Measurements from ENCODE around the gene SLC26A11.
"Not testable (repeated sequence)": the region's sequence is repeated elsewhere in the genome, so short reads cannot be mapped to it uniquely, and the experiment has no call there.

Gene SLC26A11

GRCh38 chr17:80196652-80197051, 23.6 kb upstream of the SLC26A11 start:
- no peak for DNase-seq

GRCh38 chr17:80198144-80198661, 22.0 kb upstream of the SLC26A11 start:
- no peak for DNase-seq

- DNase-seq: not testable (repeated sequence)
These were observed 20.9 kb upstream of the SLC26A11 start for GRCh38 chr17:80199295-80199694.

- no peak for DNase-seq
These were observed 18.8 kb upstream of the SLC26A11 start for GRCh38 chr17:80201446-80201845.

GRCh38 chr17:80202197-80202596, 18.0 kb upstream of the SLC26A11 start:
- no peak for DNase-seq

GRCh38 chr17:80203471-80203963, 16.7 kb upstream of the SLC26A11 start:
- no peak for DNase-seq

- DNase-seq: no peak
These were observed 15.4 kb upstream of the SLC26A11 start for GRCh38 chr17:80204626-80205468.

- no peak for DNase-seq
These were observed 14.4 kb upstream of the SLC26A11 start for GRCh38 chr17:80205811-80206210.

GRCh38 chr17:80208050-80208449, 12.2 kb upstream of the SLC26A11 start:
- no peak for DNase-seq

- DNase-seq: no peak
These were observed 10.5 kb upstream of the SLC26A11 start for GRCh38 chr17:80209765-80210164.

- no peak for DNase-seq
These were observed 9.7 kb upstream of the SLC26A11 start for GRCh38 chr17:80210348-80211108.

GRCh38 chr17:80212109-80212508, 8.1 kb upstream of the SLC26A11 start:
- DNase-seq: no peak

- DNase-seq: no peak
These were observed 7.7 kb upstream of the SLC26A11 start for GRCh38 chr17:80212511-80212910.

GRCh38 chr17:80212962-80213642, 7.1 kb upstream of the SLC26A11 start:
- no peak for DNase-seq

GRCh38 chr17:80213643-80213975, 6.6 kb upstream of the SLC26A11 start:
- no peak for DNase-seq

GRCh38 chr17:80214012-80214877, 6.0 kb upstream of the SLC26A11 start:
- no peak for DNase-seq

- no peak for DNase-seq
These were observed 5.4 kb upstream of the SLC26A11 start for GRCh38 chr17:80214878-80215210.

GRCh38 chr17:80216473-80217456, 3.5 kb upstream of the SLC26A11 start:
- DNase-seq: no peak

GRCh38 chr17:80217703-80218362, 2.4 kb upstream of the SLC26A11 start:
- DNase-seq: no peak

- DNase-seq: no peak
These were observed 1.8 kb upstream of the SLC26A11 start for GRCh38 chr17:80218391-80218790.
